C4-2B (cell line): Measurements from ENCODE around the gene PIKFYVE.

ENCODE experiments used
- ZFX ChIP-seq: fragments of 450-650 bp; IDR thresholded peaks from 2 replicates; pipeline ENCODE4 v1.6.1; 2017
- TF ChIP-seq, protein P1 (sequence below): fragments of 450-650 bp; conservative IDR thresholded peaks from 2 replicates; pipeline ENCODE4 v1.5.1; 2017; ENCODE audit warnings: mild to moderate bottlenecking

DNA sequence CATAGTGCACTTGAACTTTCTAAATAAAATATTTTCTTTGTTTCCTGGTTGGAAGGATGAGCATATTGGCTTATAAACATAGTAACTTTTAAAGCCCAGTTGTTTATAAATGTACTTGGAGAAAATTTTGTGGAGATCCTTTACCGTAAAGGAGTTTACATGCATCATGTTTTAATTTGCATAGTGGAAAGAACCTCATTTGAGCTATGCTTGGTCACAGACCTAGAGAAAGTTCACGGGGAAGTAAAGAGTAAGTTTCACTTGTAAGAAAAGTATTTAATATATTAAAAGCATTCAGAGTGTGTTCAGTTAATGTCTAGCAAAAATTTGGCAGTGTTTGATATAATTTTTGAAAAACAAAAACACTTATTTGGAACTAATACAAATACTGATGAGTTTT, 45.3 kb downstream of the PIKFYVE start:
- TF ChIP-seq, protein P1, sequence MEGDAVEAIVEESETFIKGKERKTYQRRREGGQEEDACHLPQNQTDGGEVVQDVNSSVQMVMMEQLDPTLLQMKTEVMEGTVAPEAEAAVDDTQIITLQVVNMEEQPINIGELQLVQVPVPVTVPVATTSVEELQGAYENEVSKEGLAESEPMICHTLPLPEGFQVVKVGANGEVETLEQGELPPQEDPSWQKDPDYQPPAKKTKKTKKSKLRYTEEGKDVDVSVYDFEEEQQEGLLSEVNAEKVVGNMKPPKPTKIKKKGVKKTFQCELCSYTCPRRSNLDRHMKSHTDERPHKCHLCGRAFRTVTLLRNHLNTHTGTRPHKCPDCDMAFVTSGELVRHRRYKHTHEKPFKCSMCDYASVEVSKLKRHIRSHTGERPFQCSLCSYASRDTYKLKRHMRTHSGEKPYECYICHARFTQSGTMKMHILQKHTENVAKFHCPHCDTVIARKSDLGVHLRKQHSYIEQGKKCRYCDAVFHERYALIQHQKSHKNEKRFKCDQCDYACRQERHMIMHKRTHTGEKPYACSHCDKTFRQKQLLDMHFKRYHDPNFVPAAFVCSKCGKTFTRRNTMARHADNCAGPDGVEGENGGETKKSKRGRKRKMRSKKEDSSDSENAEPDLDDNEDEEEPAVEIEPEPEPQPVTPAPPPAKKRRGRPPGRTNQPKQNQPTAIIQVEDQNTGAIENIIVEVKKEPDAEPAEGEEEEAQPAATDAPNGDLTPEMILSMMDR: no peak
- no peak for TF ChIP-seq ZFX
